HCT116 (cell line): Measurements from ENCODE around the gene PPM1F.

Experiments
- CTCF ChIP-seq, 3 experiments: fragments of 200-600 bp in 1 of 3; sonication (generic) in 1 of 3; IDR thresholded peaks in 2 of 3; conservative IDR thresholded peaks in 1 of 3; 2 replicates each; pipeline ENCODE4 v1.5.1; 2012 to 2017; ENCODE audit warnings: low read depth in 2 of 3, low read length in 2 of 3, antibody characterized with exemption in 1 of 3, borderline replicate concordance in 1 of 3, control low read depth in 1 of 3, mild to moderate bottlenecking in 1 of 3, mixed read lengths in 1 of 3, mixed run types in 1 of 3, moderate library complexity in 1 of 3; ENCODE audit not compliant: insufficient read depth in 1 of 3
- EZH2 ChIP-seq: fragments of 200-600 bp; sonication (generic); IDR thresholded peaks from 2 replicates; pipeline ENCODE4 v1.6.1; 2017; ENCODE audit warnings: antibody characterized with exemption, mixed run types
- POLR2AphosphoS5 ChIP-seq: IDR thresholded peaks from 2 replicates; pipeline ENCODE4 v1.6.1; 2011; ENCODE audit warnings: mild to moderate bottlenecking, low read depth, low read length, moderate library complexity
- REST ChIP-seq: IDR thresholded peaks from 2 replicates; pipeline ENCODE4 v1.6.1; 2012; ENCODE audit warnings: low read depth
- YY1 ChIP-seq: IDR thresholded peaks from 2 replicates; pipeline ENCODE4 v1.6.1; 2011; ENCODE audit warnings: low read length, low read depth, moderate library complexity, mild to moderate bottlenecking; ENCODE audit not compliant: insufficient replicate concordance; ENCODE audit errors: extremely low read depth

- TF ChIP-seq REST (no peak), EZH2 (no peak), CTCF (IDR thresholded peaks at IDR 0.05 in 2 of 3, conservative IDR thresholded peaks at IDR 0.05 in 1 of 3; ENCODE audit: borderline replicate concordance in 1 of 3, insufficient read depth in 1 of 3, low read depth in 2 of 3, low read length in 2 of 3) (no peak), YY1 (no peak), POLR2AphosphoS5 (no peak)
These were observed 26.1 kb upstream of the PPM1F start for GRCh38 chr22:21978564-21979386.
